ENCODE measurements around the gene ARHGAP24.

DNA sequence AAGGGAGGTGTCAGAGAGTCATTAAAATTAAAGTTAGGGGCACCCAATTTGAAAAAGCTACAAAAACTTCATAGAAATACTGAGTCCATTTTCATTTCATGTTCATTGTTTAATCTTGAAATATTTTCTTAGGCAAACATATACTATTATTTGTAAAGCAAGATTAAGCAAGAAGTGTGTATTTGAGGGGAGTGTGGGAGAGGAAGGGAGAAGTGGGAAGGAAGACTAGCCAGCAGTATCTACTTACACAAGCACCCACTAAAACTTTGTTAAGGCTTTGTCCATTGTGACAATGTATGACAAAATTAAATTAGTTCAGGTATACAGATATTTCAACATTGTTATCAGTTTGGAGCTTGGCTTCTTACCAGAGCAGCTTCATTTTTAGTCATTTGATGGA is 222.9 kb downstream of the ARHGAP24 start:
- TF ChIP-seq EZH2phosphoT487 (IDR thresholded peaks at IDR 0.05; ENCODE audit: unreplicated experiment) (no peak), CREB1 (CRISPR knock-in tag; IDR thresholded peaks at IDR 0.05; ENCODE audit: low read depth) (no peak), POLR2AphosphoS5 (IDR thresholded peaks at IDR 0.05; ENCODE audit: low read depth) (no peak), JUNB (IDR thresholded peaks at IDR 0.05; ENCODE audit: unreplicated experiment) (no peak), EZH2 (IDR thresholded peaks at IDR 0.05; ENCODE audit: low read depth, unreplicated experiment) (no peak), NANOG (IDR thresholded peaks at IDR 0.05; ENCODE audit: borderline replicate concordance) (no peak), ZNF114 (CRISPR knock-in tag; IDR thresholded peaks at IDR 0.05) (no peak), ZNF331 (CRISPR knock-in tag; IDR thresholded peaks at IDR 0.05; ENCODE audit: low read depth) (no peak)
- TF ChIP-seq, protein P1, sequence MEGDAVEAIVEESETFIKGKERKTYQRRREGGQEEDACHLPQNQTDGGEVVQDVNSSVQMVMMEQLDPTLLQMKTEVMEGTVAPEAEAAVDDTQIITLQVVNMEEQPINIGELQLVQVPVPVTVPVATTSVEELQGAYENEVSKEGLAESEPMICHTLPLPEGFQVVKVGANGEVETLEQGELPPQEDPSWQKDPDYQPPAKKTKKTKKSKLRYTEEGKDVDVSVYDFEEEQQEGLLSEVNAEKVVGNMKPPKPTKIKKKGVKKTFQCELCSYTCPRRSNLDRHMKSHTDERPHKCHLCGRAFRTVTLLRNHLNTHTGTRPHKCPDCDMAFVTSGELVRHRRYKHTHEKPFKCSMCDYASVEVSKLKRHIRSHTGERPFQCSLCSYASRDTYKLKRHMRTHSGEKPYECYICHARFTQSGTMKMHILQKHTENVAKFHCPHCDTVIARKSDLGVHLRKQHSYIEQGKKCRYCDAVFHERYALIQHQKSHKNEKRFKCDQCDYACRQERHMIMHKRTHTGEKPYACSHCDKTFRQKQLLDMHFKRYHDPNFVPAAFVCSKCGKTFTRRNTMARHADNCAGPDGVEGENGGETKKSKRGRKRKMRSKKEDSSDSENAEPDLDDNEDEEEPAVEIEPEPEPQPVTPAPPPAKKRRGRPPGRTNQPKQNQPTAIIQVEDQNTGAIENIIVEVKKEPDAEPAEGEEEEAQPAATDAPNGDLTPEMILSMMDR (conservative IDR thresholded peaks at IDR 0.05; ENCODE audit: low read depth in 2 of 2): no peak
- TF ChIP-seq, protein P2, sequence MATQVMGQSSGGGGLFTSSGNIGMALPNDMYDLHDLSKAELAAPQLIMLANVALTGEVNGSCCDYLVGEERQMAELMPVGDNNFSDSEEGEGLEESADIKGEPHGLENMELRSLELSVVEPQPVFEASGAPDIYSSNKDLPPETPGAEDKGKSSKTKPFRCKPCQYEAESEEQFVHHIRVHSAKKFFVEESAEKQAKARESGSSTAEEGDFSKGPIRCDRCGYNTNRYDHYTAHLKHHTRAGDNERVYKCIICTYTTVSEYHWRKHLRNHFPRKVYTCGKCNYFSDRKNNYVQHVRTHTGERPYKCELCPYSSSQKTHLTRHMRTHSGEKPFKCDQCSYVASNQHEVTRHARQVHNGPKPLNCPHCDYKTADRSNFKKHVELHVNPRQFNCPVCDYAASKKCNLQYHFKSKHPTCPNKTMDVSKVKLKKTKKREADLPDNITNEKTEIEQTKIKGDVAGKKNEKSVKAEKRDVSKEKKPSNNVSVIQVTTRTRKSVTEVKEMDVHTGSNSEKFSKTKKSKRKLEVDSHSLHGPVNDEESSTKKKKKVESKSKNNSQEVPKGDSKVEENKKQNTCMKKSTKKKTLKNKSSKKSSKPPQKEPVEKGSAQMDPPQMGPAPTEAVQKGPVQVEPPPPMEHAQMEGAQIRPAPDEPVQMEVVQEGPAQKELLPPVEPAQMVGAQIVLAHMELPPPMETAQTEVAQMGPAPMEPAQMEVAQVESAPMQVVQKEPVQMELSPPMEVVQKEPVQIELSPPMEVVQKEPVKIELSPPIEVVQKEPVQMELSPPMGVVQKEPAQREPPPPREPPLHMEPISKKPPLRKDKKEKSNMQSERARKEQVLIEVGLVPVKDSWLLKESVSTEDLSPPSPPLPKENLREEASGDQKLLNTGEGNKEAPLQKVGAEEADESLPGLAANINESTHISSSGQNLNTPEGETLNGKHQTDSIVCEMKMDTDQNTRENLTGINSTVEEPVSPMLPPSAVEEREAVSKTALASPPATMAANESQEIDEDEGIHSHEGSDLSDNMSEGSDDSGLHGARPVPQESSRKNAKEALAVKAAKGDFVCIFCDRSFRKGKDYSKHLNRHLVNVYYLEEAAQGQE (IDR thresholded peaks at IDR 0.05; ENCODE audit: unreplicated experiment): no peak
- TF ChIP-seq, protein P3, sequence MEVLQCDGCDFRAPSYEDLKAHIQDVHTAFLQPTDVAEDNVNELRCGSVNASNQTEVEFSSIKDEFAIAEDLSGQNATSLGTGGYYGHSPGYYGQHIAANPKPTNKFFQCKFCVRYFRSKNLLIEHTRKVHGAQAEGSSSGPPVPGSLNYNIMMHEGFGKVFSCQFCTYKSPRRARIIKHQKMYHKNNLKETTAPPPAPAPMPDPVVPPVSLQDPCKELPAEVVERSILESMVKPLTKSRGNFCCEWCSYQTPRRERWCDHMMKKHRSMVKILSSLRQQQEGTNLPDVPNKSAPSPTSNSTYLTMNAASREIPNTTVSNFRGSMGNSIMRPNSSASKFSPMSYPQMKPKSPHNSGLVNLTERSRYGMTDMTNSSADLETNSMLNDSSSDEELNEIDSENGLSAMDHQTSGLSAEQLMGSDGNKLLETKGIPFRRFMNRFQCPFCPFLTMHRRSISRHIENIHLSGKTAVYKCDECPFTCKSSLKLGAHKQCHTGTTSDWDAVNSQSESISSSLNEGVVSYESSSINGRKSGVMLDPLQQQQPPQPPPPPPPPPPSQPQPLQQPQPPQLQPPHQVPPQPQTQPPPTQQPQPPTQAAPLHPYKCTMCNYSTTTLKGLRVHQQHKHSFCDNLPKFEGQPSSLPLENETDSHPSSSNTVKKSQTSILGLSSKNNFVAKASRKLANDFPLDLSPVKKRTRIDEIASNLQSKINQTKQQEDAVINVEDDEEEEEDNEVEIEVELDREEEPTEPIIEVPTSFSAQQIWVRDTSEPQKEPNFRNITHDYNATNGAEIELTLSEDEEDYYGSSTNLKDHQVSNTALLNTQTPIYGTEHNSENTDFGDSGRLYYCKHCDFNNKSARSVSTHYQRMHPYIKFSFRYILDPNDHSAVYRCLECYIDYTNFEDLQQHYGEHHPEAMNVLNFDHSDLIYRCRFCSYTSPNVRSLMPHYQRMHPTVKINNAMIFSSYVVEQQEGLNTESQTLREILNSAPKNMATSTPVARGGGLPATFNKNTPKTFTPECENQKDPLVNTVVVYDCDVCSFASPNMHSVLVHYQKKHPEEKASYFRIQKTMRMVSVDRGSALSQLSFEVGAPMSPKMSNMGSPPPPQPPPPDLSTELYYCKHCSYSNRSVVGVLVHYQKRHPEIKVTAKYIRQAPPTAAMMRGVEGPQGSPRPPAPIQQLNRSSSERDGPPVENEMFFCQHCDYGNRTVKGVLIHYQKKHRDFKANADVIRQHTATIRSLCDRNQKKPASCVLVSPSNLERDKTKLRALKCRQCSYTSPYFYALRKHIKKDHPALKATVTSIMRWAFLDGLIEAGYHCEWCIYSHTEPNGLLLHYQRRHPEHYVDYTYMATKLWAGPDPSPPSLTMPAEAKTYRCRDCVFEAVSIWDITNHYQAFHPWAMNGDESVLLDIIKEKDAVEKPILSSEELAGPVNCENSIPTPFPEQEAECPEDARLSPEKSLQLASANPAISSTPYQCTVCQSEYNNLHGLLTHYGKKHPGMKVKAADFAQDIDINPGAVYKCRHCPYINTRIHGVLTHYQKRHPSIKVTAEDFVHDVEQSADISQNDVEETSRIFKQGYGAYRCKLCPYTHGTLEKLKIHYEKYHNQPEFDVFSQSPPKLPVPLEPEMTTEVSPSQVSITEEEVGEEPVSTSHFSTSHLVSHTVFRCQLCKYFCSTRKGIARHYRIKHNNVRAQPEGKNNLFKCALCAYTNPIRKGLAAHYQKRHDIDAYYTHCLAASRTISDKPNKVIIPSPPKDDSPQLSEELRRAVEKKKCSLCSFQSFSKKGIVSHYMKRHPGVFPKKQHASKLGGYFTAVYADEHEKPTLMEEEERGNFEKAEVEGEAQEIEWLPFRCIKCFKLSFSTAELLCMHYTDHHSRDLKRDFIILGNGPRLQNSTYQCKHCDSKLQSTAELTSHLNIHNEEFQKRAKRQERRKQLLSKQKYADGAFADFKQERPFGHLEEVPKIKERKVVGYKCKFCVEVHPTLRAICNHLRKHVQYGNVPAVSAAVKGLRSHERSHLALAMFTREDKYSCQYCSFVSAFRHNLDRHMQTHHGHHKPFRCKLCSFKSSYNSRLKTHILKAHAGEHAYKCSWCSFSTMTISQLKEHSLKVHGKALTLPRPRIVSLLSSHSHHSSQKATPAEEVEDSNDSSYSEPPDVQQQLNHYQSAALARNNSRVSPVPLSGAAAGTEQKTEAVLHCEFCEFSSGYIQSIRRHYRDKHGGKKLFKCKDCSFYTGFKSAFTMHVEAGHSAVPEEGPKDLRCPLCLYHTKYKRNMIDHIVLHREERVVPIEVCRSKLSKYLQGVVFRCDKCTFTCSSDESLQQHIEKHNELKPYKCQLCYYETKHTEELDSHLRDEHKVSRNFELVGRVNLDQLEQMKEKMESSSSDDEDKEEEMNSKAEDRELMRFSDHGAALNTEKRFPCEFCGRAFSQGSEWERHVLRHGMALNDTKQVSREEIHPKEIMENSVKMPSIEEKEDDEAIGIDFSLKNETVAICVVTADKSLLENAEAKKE (CRISPR knock-in tag; IDR thresholded peaks at IDR 0.05): no peak
- TF ChIP-seq, protein P4, sequence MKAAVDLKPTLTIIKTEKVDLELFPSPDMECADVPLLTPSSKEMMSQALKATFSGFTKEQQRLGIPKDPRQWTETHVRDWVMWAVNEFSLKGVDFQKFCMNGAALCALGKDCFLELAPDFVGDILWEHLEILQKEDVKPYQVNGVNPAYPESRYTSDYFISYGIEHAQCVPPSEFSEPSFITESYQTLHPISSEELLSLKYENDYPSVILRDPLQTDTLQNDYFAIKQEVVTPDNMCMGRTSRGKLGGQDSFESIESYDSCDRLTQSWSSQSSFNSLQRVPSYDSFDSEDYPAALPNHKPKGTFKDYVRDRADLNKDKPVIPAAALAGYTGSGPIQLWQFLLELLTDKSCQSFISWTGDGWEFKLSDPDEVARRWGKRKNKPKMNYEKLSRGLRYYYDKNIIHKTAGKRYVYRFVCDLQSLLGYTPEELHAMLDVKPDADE (IDR thresholded peaks at IDR 0.05): no peak
